ENCODE measurements around the gene APEH. TPM values are rescaled to one million over a fixed set of nuclear protein-coding genes. Genes with fewer than 3 reads are reported as not detected.

Gene APEH
- total RNA-seq, 1 experiment from 2014 or later: 108 TPM

DNA sequence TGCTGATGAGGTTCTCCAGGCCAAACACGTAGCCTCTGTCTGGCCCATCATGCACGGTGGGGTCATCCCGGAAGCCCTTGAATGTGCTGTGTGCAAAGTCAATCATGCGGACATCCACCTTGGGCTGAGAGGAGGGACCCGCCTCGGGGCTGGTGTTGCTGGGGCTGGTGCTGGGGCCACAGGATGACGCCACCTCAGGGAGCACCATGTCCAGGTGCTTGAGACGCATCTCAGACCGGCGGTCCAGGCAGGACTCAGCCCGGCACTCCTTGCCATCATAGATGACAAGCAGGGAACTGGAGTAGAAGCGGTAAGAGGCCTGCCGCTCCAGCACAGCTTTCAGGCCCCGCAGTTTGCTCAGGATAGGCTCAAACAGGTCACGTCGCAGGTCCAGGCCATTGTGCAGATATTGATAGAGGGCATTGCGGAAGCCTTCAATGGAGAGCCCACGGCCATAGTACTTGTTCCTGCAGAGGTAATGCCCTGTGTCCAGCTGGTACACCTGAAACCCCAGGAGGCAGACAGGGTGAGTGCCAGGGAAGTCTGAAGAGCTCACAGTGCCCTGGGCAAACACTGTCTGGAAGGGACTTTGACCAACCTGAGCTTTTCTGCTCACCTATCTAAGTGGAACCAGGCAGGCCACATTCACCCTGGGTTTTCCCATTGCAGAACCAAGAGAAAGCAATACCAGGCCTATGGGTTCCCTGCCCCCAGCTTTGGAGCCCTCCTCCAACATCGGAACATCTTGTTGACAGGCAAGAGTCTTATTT, 53.2 kb downstream of the APEH start:
- no peak for DNase-seq (ENCODE audit: low read depth)

DNA sequence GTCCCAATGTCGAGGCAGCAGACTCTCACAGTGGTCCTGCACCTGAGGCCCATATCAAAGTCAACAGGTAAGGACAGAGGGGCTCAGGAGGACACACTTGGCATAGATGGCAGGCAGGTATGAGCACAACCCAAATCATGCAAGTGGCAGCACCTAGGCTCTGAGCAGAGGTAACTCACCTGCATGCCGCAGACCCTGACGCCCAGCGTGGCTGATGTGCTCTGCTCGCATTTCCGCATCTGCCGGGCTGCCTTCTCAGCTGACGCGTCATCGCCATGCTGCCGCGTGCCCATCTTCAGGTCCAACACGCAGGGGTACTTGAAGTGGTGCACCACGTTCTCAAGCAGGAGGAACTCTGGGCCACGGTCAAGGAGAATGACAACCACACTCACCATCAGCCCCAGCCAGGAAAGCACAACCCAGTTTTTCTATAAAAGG, 53.8 kb downstream of the APEH start:
- DNase-seq (ENCODE audit: low read depth): no peak

DNA sequence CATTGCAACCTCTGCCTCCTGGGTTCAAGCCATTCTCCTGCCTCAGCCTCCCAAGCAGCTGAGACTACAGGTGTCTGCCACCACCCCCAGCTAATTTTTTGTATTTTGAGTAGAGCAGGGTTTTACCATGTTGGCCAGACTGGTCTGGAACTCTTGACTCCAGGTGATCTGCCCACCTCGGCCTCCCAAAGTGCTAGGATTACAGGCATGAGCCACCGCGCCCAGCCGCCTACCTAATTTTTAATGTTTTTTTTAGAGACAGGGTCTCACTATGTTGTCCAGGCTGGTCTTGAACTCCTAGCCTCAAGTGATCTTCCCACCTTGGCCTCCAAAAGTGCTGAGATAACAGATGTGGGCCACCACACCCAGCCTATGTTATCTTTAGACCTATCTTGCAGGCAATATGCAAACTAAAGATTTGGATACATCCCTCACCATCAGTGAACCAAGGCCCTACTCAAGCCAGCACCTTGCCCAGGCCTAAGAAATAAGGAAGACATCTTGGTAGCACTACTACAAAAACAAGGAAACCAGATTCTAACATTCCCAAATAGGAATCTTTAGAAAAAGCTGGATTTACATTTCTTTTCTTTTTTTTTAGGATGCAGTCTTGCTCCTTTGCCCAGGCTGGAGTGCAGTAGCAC, 55.9 kb downstream of the APEH start:
- no peak for DNase-seq (ENCODE audit: low read depth)

DNA sequence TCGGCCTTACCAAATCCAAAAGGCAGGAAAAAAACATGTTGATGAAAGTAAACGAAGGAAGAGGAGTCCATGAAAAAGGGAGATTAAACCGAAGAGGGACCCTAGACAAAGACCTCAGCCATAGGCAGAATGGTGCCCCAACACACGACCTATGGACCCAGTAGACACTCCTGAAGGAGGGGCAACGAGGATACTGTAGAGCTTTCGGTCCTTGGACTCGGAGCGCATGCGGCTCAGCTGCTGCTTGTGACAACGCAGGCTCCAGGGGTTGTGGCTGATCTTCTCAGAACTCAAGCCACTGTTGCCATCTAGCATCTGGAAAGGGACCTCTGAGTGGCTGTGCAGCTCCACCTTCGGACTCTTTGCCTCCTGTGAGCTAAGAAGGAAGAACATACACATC, 58.4 kb downstream of the APEH start:
- no peak for DNase-seq (ENCODE audit: low read depth)

DNA sequence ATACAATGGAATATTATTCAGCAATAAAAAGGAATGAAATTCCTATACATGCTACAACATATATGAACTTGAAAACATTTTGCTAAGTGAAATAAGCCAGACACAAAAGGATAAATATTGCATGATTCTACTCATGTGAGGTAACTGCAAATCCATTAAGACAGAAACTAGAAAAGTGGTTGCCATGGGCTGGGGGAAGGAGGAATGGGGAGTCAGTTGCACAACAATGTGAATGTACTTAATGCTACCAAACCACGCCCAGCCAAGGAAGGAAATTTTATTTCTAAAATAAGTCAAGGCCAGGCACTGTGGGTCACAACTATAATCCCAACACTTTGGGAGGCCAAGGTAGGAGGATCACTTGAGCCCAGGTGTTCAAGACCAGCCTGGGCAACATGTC, 59.4 kb downstream of the APEH start:
- no peak for DNase-seq (ENCODE audit: low read depth)

Other genes with a start within 250 kb of the APEH start
- 2.4 and 4.2 TPM in 2 replicates for gene NICN1, start 245.0 kb upstream of the APEH start, total RNA-seq (2014; rRNA removed; shearing (Covaris generic))
- gene DAG1, start 204.1 kb upstream of the APEH start, total RNA-seq (2014; rRNA removed; shearing (Covaris generic)): 75.7 and 88.6 TPM in 2 replicates
- gene BSN, start 119.9 kb upstream of the APEH start, total RNA-seq (2014; rRNA removed; shearing (Covaris generic)): under 0.01 and 0.10 TPM in 2 replicates
- 0.88 and 3.4 TPM in 2 replicates for gene MST1, start 15.1 kb downstream of the APEH start, total RNA-seq (2014; rRNA removed; shearing (Covaris generic))
- 11.0 and 17.4 TPM in 2 replicates for gene RNF123, start 15.2 kb downstream of the APEH start, total RNA-seq (2014; rRNA removed; shearing (Covaris generic))
- 1.1 and 4.3 TPM in 2 replicates for gene AMIGO3, start 45.3 kb downstream of the APEH start, total RNA-seq (2014; rRNA removed; shearing (Covaris generic))
- 28.5 and 49.1 TPM in 2 replicates for gene GMPPB, start 49.6 kb downstream of the APEH start, total RNA-seq (2014; rRNA removed; shearing (Covaris generic))
- 26.4 and 32.5 TPM in 2 replicates for gene IP6K1, start 112.2 kb downstream of the APEH start, total RNA-seq (2014; rRNA removed; shearing (Covaris generic))
- not detected in 2 replicates for gene CDHR4, start 125.5 kb downstream of the APEH start, total RNA-seq (2014; rRNA removed; shearing (Covaris generic))
- gene INKA1, start 128.9 kb downstream of the APEH start, total RNA-seq (2014; rRNA removed; shearing (Covaris generic)): 4.1 and 6.6 TPM in 2 replicates
- gene UBA7, start 139.6 kb downstream of the APEH start, total RNA-seq (2014; rRNA removed; shearing (Covaris generic)): 22.3 and 27.2 TPM in 2 replicates
- gene TRAIP, start 182.2 kb downstream of the APEH start, total RNA-seq (2014; rRNA removed; shearing (Covaris generic)): 13.5 and 15.0 TPM in 2 replicates
- gene CAMKV, start 195.6 kb downstream of the APEH start, total RNA-seq (2014; rRNA removed; shearing (Covaris generic)): not detected in 2 replicates
- gene MST1R, start 229.5 kb downstream of the APEH start, total RNA-seq (2014; rRNA removed; shearing (Covaris generic)): 0.29 and 0.36 TPM in 2 replicates

Measured in RPMI7951 (cell line).